PC-3 (cell line): ENCODE results near the gene RCOR1.

Experiments used
- CTCF ChIP-seq: fragments of 300-600 bp; sonication (generic); conservative IDR thresholded peaks from 2 replicates; pipeline ENCODE4 v1.5.1; 2017; ENCODE audit warnings: antibody characterized with exemption, low read depth, mild to moderate bottlenecking, low read length
- EZH2 ChIP-seq: fragments of 300-600 bp; sonication (generic); IDR thresholded peaks from one replicate; pipeline ENCODE4 v1.6.1; 2017; ENCODE audit warnings: antibody characterized with exemption, mild to moderate bottlenecking, low read length; ENCODE audit not compliant: unreplicated experiment

- TF ChIP-seq CTCF (no peak), EZH2 (no peak)
These were observed 100.7 kb downstream of the RCOR1 start for GRCh38 chr14:102693006-102693755.
